NCI-H187 (cell line): ENCODE data around the gene KREMEN2.

Experiments
- DNase-seq, 2 experiments: peaks; one replicate each; lab custom pipeline; 2025; lab: John Stamatoyannopoulos, UW

The KREMEN2 gene

DNA sequence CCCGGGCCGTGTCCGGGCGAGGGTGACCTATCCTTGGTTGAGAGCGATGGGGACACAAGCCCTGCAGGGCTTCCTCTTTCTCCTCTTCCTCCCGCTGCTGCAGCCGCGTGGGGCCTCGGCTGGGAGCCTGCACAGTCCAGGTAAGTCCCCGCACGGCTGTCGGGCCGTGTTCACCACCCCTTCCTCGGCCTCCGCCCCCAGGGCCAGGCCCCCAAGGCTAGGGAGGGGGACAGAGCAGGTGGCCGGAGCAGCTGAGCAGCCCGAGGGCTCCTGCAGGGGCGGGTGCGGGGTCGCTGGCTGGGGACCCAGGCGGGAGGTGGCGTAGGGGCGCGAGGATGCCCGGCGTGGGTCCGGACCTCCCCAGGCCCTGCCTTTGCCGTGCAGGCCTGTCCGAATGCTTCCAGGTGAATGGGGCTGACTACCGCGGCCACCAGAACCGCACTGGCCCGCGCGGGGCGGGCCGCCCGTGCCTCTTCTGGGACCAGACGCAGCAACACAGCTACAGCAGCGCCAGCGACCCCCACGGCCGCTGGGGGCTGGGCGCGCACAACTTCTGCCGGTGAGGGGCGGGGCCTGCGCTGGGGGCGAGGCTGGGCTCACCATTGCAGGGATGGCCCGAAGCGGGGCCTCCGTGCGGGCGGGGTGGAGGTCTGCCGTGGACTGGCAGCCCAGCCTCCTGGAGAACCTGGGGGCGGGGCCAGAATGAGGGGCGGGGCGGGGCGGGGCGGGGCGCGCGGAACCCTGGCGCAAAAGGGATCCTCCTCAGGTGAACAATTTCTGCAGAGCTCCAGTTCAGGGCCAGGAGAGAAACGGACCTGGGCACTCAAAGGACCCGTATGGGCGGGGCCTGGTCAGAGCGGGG, 631 bp downstream of the KREMEN2 start:
- DNase-seq, result peak; percentile 70 to 74

DNA sequence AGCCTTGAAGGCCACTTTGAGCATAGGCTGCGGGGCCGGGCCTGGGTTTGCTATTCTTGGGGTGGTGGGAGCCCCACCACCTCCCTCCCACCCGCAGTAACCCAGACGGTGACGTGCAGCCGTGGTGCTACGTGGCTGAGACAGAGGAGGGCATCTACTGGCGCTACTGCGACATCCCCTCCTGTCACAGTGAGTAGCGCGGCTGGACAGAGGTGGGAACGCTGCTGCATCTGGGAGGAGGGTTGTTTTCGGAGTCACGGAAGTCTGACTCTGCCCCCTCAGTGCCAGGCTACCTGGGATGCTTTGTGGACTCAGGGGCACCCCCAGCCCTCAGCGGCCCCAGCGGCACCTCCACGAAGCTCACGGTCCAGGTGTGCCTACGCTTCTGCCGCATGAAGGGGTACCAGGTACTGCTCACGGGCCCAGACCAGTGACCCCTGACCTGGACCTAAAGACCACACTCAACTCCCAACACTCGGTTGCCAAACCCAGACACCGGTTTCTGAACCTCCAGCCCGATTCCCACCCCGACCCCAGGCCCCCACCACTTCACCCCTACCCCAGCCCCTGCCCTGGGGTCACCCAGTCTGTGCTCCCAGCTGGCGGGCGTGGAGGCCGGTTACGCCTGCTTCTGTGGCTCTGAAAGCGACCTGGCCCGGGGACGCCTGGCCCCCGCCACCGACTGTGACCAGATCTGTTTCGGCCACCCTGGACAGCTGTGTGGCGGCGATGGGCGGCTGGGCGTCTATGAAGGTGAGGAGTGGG, 2.1 kb downstream of the KREMEN2 start:
- no peak for DNase-seq

GRCh38 chr16:2966808-2967191, 2.7 kb downstream of the KREMEN2 start:
- no peak for DNase-seq

GRCh38 chr16:2967211-2967631, 3.1 kb downstream of the KREMEN2 start:
- no peak for DNase-seq

- no peak for DNase-seq
These were observed 3.7 kb downstream of the KREMEN2 start for GRCh38 chr16:2967721-2968161.

DNA sequence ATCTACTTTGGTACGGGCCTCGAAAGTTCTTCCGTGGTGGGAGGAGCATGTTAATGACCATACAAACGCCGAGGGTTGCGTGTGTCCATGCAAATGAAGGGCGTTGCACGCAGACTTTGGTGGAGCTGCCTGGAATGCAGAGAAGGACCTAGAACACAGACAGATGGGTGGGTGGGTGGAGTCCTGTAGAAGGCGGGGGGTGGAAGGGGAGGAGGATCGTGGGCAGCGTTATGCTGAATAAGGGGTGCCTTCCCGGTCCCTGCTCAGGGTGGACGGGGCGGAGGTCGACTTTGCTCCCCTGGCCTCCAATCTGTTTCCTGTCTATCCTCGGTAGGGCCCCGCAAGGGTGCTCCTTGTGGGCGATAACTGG, 4.3 kb downstream of the KREMEN2 start:
- no peak for DNase-seq

GRCh38 chr16:2968738-2969544, 4.9 kb downstream of the KREMEN2 start, which contains the start of gene PAQR4:
TSS of gene PAQR4 (plus strand) at chr16:2969348. CDS start at chr16:2969675, 327 bp downstream.
- peak; percentile 92 to 95 for DNase-seq

- peak; percentile 39 to 67 for DNase-seq
These were observed 5.8 kb downstream of the KREMEN2 start for GRCh38 chr16:2969545-2970521.

DNA sequence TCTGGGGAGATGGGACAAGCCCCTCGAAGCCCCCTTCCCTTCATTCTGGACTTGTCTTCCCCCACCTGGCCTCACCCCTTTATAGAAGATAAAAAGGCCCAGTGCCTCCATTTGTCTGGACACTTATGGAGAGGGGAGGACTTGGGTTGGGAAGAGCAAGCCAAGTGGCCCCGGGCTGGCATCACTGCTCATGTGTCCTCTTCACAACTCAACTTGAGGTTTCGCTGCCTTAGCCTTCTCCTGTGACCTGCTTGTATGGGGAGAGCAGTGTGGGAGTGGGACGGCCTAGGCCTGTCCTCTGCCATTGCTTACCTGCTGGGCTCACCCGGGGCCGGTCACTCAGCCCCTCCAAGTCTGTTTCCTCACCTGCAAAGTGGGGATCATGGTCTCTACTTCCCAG, 6.5 kb downstream of the KREMEN2 start:
- DNase-seq, result no peak

DNA sequence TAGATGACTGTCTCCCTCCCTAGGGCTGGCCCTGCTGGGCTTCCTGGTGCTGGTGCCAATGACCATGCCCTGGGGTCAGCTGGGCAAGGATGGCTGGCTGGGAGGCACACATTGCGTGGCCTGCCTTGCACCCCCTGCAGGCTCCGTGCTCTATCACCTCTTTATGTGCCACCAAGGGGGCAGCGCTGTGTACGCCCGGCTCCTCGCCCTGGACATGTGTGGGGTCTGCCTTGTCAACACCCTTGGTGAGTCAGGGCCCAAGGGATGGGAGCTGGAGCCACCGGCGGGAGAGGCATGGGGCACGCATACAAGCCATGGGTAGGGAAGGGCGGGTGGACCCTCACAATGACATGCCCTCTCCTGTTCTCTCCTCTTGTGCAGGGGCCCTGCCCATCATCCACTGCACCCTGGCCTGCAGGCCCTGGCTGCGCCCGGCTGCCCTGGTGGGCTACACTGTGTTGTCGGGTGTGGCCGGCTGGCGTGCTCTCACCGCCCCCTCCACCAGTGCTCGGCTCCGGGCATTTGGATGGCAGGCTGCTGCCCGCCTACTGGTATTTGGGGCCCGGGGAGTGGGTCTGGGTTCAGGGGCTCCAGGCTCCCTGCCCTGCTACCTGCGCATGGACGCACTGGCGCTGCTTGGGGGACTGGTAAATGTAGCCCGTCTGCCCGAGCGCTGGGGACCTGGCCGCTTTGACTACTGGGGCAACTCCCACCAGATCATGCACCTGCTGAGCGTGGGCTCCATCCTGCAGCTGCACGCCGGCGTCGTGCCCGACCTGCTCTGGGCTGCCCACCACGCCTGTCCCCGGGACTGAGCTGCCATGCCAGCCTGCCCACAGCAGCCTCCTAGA, 7.3 kb downstream of the KREMEN2 start:
- DNase-seq, result no peak

- DNase-seq, result no peak
These were observed 8.1 kb downstream of the KREMEN2 start for GRCh38 chr16:2971985-2972784.

GRCh38 chr16:2973093-2973492, 9.0 kb downstream of the KREMEN2 start:
- DNase-seq, result no peak

GRCh38 chr16:2973605-2974318, 9.7 kb downstream of the KREMEN2 start:
- DNase-seq, result no peak

- DNase-seq, result no peak
These were observed 10.4 kb downstream of the KREMEN2 start for GRCh38 chr16:2974319-2975056.

GRCh38 chr16:2975161-2975795, 11.2 kb downstream of the KREMEN2 start:
- DNase-seq, result no peak

- DNase-seq, result no peak
These were observed 12.1 kb downstream of the KREMEN2 start for GRCh38 chr16:2976201-2976600.

GRCh38 chr16:2976673-2977072, 12.6 kb downstream of the KREMEN2 start:
- no peak for DNase-seq
